Kidney epithelial cell (primary cell): ENCODE results near the gene RFPL2. TPM values are rescaled to one million over a fixed set of nuclear protein-coding genes. Genes with fewer than 3 reads are reported as not detected.

Experiments
- DNase-seq: peaks from one replicate; pipeline ENCODE4 v3.0.0-alpha.2; 2010; ENCODE audit warnings: low read depth
- H3K27me3 ChIP-seq: 2 replicates; pipeline ENCODE4 v1.6.0; 2011; ENCODE audit warnings: low read length; ENCODE audit not compliant: control insufficient read depth, insufficient read depth
- H3K36me3 ChIP-seq: 2 replicates; pipeline ENCODE4 v1.5.1; 2011; ENCODE audit warnings: low read length; ENCODE audit not compliant: control insufficient read depth, insufficient read depth
- H3K4me3 ChIP-seq: 2 replicates; pipeline ENCODE4 v1.5.1; 2011; ENCODE audit warnings: low read depth, mild to moderate bottlenecking, control low read depth, low read length
- CTCF ChIP-seq: IDR thresholded peaks from 2 replicates; pipeline ENCODE4 v1.5.1; 2011; ENCODE audit warnings: mild to moderate bottlenecking, moderate library complexity, low read length, control low read depth, inconsistent platforms; ENCODE audit not compliant: insufficient read depth, poor library complexity, severe bottlenecking
- total RNA-seq: library from RNA; depleted of rRNA; stranded (reverse); fragments of >200 nt; gene quantifications from 2 replicates; pipeline ENCODE4 v1.2.3, GENCODE V29; 2015

RFPL2 gene
- total RNA-seq, 1 donor from 2014 or later = not detected

- no peak for TF ChIP-seq CTCF
- peak overlapping the region; percentile 0 for H3K4me3 ChIP-seq
- no peak for DNase-seq
- H3K27me3 ChIP-seq = peaks cover 27% of the 10 kb centered on the region
- H3K36me3 ChIP-seq = no peaks in the 10 kb centered on the region
Measured at GRCh38 chr22:32204040-32204855, 625 bp downstream of the RFPL2 start.

GRCh38 chr22:32203181-32204039 is 1.5 kb downstream of the RFPL2 start:
- peaks cover 27% of the 10 kb centered on the region for H3K27me3 ChIP-seq
- H3K36me3 ChIP-seq = no peaks in the 10 kb centered on the region
- no peak for DNase-seq
- H3K4me3 ChIP-seq = no peak overlapping the region
- TF ChIP-seq CTCF = no peak

GRCh38 chr22:32202539-32203180 is 2.2 kb downstream of the RFPL2 start:
- DNase-seq = peak; percentile 21
- peak; percentile 80 for TF ChIP-seq CTCF
- H3K27me3 ChIP-seq = peaks cover 31% of the 10 kb centered on the region
- no peaks in the 10 kb centered on the region for H3K36me3 ChIP-seq
- H3K4me3 ChIP-seq = no peak overlapping the region

- TF ChIP-seq CTCF = no peak
- DNase-seq = no peak
- Histone ChIP-seq H3K27me3 (peaks cover 31% of the 10 kb centered on the region), H3K36me3 (no peaks in the 10 kb centered on the region), H3K4me3 (no peak overlapping the region)
Measured at GRCh38 chr22:32202161-32202538, 2.7 kb downstream of the RFPL2 start.

- Histone ChIP-seq H3K36me3 (no peaks in the 10 kb centered on the region), H3K27me3 (peaks cover 29% of the 10 kb centered on the region), H3K4me3 (no peak overlapping the region)
- DNase-seq = no peak
- TF ChIP-seq CTCF = no peak
Measured at GRCh38 chr22:32200752-32201151, 4.1 kb downstream of the RFPL2 start.
